GM23338 (cell line): Measurements from ENCODE around the gene AKR1B1. TPM values are rescaled to one million over a fixed set of nuclear protein-coding genes. Genes with fewer than 3 reads are reported as not detected.

ENCODE experiments used
- ATAC-seq: fragments of 200-7000 bp; cut with Tn5 transposase; 3 replicates; pipeline ENCODE4 v1.9.1; 2020
- DNase-seq: peaks from one replicate; pipeline ENCODE4 v3.0.0-alpha.2; 2015; ENCODE audit warnings: low spot score
- H2AFZ ChIP-seq: fragments of 200-600 bp; sonication (generic); 2 replicates; pipeline ENCODE4 v1.8.0; 2016; ENCODE audit warnings: antibody characterized with exemption, mild to moderate bottlenecking, moderate library complexity
- H3F3A ChIP-seq: fragments of 200-600 bp; sonication (generic); replicated peaks from 2 replicates; pipeline ENCODE4 v1.8.0; 2017; ENCODE audit warnings: antibody characterized with exemption, mixed run types, low read depth
- H3K27ac ChIP-seq: fragments of 200-600 bp; sonication (generic); 2 replicates; pipeline ENCODE4 v1.6.1; 2016; ENCODE audit warnings: low read depth
- H3K27me3 ChIP-seq: fragments of 200-600 bp; sonication (generic); 2 replicates; pipeline ENCODE4 v1.8.0; 2016; ENCODE audit warnings: mild to moderate bottlenecking, mixed run types, moderate library complexity; ENCODE audit not compliant: insufficient read depth
- H3K36me3 ChIP-seq: fragments of 200-600 bp; sonication (generic); 2 replicates; pipeline ENCODE4 v1.8.0; 2016; ENCODE audit warnings: mild to moderate bottlenecking; ENCODE audit not compliant: insufficient read depth
- H3K4me1 ChIP-seq: fragments of 200-600 bp; sonication (generic); 2 replicates; pipeline ENCODE4 v1.8.0; 2016; ENCODE audit warnings: mild to moderate bottlenecking, moderate library complexity; ENCODE audit not compliant: insufficient read depth
- H3K4me2 ChIP-seq: fragments of 200-600 bp; sonication (generic); 2 replicates; pipeline ENCODE4 v1.7.1; 2017; ENCODE audit warnings: mixed run types
- H3K4me3 ChIP-seq: fragments of 200-600 bp; sonication (generic); 2 replicates; pipeline ENCODE4 v1.6.1; 2016; ENCODE audit warnings: mixed run types
- H3K79me2 ChIP-seq: fragments of 200-600 bp; sonication (generic); replicated peaks from 2 replicates; pipeline ENCODE4 v1.8.0; 2017; ENCODE audit warnings: mild to moderate bottlenecking; ENCODE audit not compliant: insufficient read depth
- H3K9me2 ChIP-seq: fragments of 200-600 bp; sonication (generic); 2 replicates; pipeline ENCODE4 v1.8.0; 2017; ENCODE audit not compliant: insufficient read depth
- H4K20me1 ChIP-seq: fragments of 200-600 bp; sonication (generic); replicated peaks from 2 replicates; pipeline ENCODE4 v1.8.0; 2017; ENCODE audit warnings: mild to moderate bottlenecking; ENCODE audit not compliant: insufficient read depth
- H3K27ac Mint-ChIP-seq: 2 replicates; pipeline ENCODE4 v1.8.0; 2020; ENCODE audit warnings: inconsistent platforms, mild to moderate bottlenecking, moderate library complexity, mixed read lengths
- H3K27me3 Mint-ChIP-seq: 3 replicates; pipeline ENCODE4 v1.8.0; 2022; ENCODE audit warnings: low read depth, mild to moderate bottlenecking, moderate library complexity, mixed read lengths, inconsistent platforms; ENCODE audit not compliant: insufficient read depth, poor library complexity
- H3K36me3 Mint-ChIP-seq: 3 replicates; pipeline ENCODE4 v1.8.0; 2021; ENCODE audit warnings: low read depth, mild to moderate bottlenecking, inconsistent platforms, moderate library complexity, mixed read lengths
- H3K4me1 Mint-ChIP-seq: 3 replicates; pipeline ENCODE4 v1.8.0; 2020; ENCODE audit warnings: mild to moderate bottlenecking, inconsistent platforms, mixed read lengths
- H3K4me3 Mint-ChIP-seq: 3 replicates; pipeline ENCODE4 v1.8.0; 2021; ENCODE audit warnings: moderate library complexity, mild to moderate bottlenecking, inconsistent platforms, mixed read lengths
- H3K9me3 Mint-ChIP-seq: 3 replicates; pipeline ENCODE4 v1.8.0; 2020; ENCODE audit warnings: moderate library complexity, mild to moderate bottlenecking, inconsistent platforms, mixed read lengths
- EZH2 ChIP-seq: fragments of 200-600 bp; sonication (generic); IDR thresholded peaks from one replicate; pipeline ENCODE4 v1.8.0; 2017; ENCODE audit warnings: antibody characterized with exemption, mild to moderate bottlenecking, low read depth; ENCODE audit not compliant: unreplicated experiment
- JUNB ChIP-seq: IDR thresholded peaks from one replicate; pipeline ENCODE4 v1.6.1; 2016; ENCODE audit warnings: antibody characterized with exemption; ENCODE audit not compliant: unreplicated experiment
- NANOG ChIP-seq: IDR thresholded peaks from 2 replicates; pipeline ENCODE4 v1.6.1; 2016; ENCODE audit warnings: antibody characterized with exemption, borderline replicate concordance
- POLR2AphosphoS5 ChIP-seq: IDR thresholded peaks from 2 replicates; pipeline ENCODE4 v1.6.1; 2016; ENCODE audit warnings: antibody characterized with exemption, low read depth
- ZNF331 ChIP-seq: fragments of 250-450 bp; sonication (Bioruptor Pico); IDR thresholded peaks from 2 replicates; pipeline ENCODE4 v1.5.0; 2020; ENCODE audit warnings: low read depth, mild to moderate bottlenecking, moderate library complexity
- polyA plus RNA-seq: library from polyadenylated mRNA; unstranded; fragments of >200 nt; fragmentation: Nextera tagmentation; extraction: Ambion mirVana; gene quantifications from 2 replicates; pipeline ENCODE4 v1.2.1, GENCODE V29; 2016
- total RNA-seq: library from RNA; depleted of rRNA; stranded (reverse); fragments of >200 nt; shearing (Covaris generic); gene quantifications from 2 replicates; pipeline ENCODE4 v1.2.3, GENCODE V29; 2014
- TF ChIP-seq, protein P1 (sequence below): IDR thresholded peaks from 2 replicates; pipeline ENCODE4 v1.6.1; 2016; ENCODE audit warnings: antibody characterized with exemption
- TF ChIP-seq, protein P2 (sequence below): IDR thresholded peaks from one replicate; pipeline ENCODE4 v1.6.1; 2018; ENCODE audit warnings: antibody characterized with exemption; ENCODE audit not compliant: unreplicated experiment
- TF ChIP-seq, protein P3 (sequence below), 2 experiments: fragments of 200-600 bp in 1 of 2; sonication (generic) in 1 of 2; conservative IDR thresholded peaks; 2 replicates each; pipeline versions ENCODE4 v1.5.1 to v1.6.1; 2016 to 2017; ENCODE audit warnings: antibody characterized with exemption in 2 of 2, low read depth in 2 of 2, mild to moderate bottlenecking in 2 of 2, moderate library complexity in 1 of 2

The AKR1B1 gene
- total and polyA plus RNA-seq, 2 experiments from 2014 or later = 132 to 154 TPM

DNA sequence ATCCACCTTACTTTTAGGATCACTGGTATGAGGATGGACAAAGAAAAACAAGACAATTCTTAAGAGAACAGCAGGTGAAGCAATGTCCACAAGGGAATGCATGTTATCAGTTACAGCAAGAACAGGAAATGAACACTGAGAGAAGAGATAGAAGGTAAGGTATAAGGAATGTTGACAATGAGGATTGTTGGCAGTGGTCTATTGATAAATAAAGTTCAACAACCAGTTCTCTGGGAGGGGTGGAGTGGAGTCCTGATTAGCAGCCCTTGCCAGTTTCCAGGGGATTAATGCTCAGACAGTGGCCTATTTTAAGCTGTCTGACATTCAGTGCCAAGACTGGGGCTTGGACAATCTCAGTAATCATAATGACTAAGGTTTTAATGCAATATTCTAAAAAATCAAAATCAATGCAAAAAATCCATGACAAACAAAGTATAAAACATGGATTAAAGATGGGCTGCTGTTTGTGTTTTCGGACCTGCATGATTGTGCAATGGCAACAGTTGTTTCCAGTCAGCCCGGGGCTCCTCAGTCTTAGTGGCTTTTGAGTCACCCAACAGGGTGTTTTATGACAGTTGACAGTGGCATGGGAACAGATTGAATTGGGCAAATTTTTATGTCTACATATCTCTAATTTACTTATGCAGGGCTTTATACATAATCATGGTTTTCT lies 13.8 kb upstream of the AKR1B1 start:
- no peak for TF ChIP-seq EZH2
- no peak for TF ChIP-seq POLR2AphosphoS5
- no peak for TF ChIP-seq ZNF331
- TF ChIP-seq, protein P1, sequence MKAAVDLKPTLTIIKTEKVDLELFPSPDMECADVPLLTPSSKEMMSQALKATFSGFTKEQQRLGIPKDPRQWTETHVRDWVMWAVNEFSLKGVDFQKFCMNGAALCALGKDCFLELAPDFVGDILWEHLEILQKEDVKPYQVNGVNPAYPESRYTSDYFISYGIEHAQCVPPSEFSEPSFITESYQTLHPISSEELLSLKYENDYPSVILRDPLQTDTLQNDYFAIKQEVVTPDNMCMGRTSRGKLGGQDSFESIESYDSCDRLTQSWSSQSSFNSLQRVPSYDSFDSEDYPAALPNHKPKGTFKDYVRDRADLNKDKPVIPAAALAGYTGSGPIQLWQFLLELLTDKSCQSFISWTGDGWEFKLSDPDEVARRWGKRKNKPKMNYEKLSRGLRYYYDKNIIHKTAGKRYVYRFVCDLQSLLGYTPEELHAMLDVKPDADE = no peak
- TF ChIP-seq JUNB = no peak
- DNase-seq = no peak
- Histone ChIP-seq H3K36me3 (no peaks in the 10 kb centered on the region), H3K9me2 (no peaks in the 10 kb centered on the region), H3K4me3 (no peak overlapping the region), H2AFZ (no peak overlapping the region), H3K27ac (no peak overlapping the region), H3K4me2 (no peak overlapping the region), H3F3A (no peaks in the 10 kb centered on the region), H3K79me2 (no peaks in the 10 kb centered on the region), H3K27me3 (no peaks in the 10 kb centered on the region), H4K20me1 (no peaks in the 10 kb centered on the region), H3K4me1 (no peaks in the 10 kb centered on the region)
- ATAC-seq = no peak
- no peaks in the 10 kb centered on the region for H3K36me3 Mint-ChIP-seq
- no peaks in the 10 kb centered on the region for H3K9me3 Mint-ChIP-seq
- peaks cover 4% of the 10 kb centered on the region; the same call in 2 of the 3 replicates for H3K4me1 Mint-ChIP-seq
- H3K27ac Mint-ChIP-seq = no peak overlapping the region
- no peaks in the 10 kb centered on the region for H3K27me3 Mint-ChIP-seq
- no peak overlapping the region for H3K4me3 Mint-ChIP-seq

DNA sequence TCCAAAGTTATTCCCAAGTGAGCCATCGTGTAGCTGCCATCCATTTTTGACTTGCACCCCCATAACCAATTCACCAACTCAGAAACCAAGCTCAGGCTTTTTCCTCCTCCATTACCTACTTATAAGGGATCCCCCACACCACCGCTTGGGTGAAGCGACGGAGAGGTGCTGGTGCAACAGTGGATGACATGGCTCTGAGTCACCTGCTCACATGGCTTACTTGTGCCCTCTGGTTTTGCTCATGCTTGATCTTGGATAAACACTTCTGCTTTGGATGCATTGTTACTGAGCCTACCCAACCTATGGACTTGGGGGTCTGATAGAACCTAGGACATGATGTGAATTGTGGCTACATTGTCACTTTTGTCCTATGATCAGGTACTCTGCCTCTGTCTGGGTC lies 12.0 kb upstream of the AKR1B1 start:
- no peak overlapping the region for H3K4me3 Mint-ChIP-seq
- TF ChIP-seq, protein P2, sequence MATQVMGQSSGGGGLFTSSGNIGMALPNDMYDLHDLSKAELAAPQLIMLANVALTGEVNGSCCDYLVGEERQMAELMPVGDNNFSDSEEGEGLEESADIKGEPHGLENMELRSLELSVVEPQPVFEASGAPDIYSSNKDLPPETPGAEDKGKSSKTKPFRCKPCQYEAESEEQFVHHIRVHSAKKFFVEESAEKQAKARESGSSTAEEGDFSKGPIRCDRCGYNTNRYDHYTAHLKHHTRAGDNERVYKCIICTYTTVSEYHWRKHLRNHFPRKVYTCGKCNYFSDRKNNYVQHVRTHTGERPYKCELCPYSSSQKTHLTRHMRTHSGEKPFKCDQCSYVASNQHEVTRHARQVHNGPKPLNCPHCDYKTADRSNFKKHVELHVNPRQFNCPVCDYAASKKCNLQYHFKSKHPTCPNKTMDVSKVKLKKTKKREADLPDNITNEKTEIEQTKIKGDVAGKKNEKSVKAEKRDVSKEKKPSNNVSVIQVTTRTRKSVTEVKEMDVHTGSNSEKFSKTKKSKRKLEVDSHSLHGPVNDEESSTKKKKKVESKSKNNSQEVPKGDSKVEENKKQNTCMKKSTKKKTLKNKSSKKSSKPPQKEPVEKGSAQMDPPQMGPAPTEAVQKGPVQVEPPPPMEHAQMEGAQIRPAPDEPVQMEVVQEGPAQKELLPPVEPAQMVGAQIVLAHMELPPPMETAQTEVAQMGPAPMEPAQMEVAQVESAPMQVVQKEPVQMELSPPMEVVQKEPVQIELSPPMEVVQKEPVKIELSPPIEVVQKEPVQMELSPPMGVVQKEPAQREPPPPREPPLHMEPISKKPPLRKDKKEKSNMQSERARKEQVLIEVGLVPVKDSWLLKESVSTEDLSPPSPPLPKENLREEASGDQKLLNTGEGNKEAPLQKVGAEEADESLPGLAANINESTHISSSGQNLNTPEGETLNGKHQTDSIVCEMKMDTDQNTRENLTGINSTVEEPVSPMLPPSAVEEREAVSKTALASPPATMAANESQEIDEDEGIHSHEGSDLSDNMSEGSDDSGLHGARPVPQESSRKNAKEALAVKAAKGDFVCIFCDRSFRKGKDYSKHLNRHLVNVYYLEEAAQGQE = no peak
- TF ChIP-seq POLR2AphosphoS5 (no peak), NANOG (no peak), EZH2 (no peak)
- TF ChIP-seq, protein P1 = no peak
- TF ChIP-seq, protein P3, sequence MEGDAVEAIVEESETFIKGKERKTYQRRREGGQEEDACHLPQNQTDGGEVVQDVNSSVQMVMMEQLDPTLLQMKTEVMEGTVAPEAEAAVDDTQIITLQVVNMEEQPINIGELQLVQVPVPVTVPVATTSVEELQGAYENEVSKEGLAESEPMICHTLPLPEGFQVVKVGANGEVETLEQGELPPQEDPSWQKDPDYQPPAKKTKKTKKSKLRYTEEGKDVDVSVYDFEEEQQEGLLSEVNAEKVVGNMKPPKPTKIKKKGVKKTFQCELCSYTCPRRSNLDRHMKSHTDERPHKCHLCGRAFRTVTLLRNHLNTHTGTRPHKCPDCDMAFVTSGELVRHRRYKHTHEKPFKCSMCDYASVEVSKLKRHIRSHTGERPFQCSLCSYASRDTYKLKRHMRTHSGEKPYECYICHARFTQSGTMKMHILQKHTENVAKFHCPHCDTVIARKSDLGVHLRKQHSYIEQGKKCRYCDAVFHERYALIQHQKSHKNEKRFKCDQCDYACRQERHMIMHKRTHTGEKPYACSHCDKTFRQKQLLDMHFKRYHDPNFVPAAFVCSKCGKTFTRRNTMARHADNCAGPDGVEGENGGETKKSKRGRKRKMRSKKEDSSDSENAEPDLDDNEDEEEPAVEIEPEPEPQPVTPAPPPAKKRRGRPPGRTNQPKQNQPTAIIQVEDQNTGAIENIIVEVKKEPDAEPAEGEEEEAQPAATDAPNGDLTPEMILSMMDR (conservative IDR thresholded peaks at IDR 0.05; ENCODE audit: low read depth in 2 of 2) = no peak

More for the DNA sequence above, 12.0 kb upstream of the AKR1B1 start:
- no peak for DNase-seq
- H3K36me3 Mint-ChIP-seq = no peaks in the 10 kb centered on the region
- Histone ChIP-seq H4K20me1 (no peaks in the 10 kb centered on the region), H3K4me1 (no peaks in the 10 kb centered on the region), H3K9me2 (no peaks in the 10 kb centered on the region), H3K4me3 (no peak overlapping the region), H3K27ac (no peak overlapping the region), H3K36me3 (no peaks in the 10 kb centered on the region), H3K27me3 (no peaks in the 10 kb centered on the region), H3K79me2 (no peaks in the 10 kb centered on the region), H3F3A (no peaks in the 10 kb centered on the region), H3K4me2 (no peak overlapping the region), H2AFZ (no peak overlapping the region)
- H3K27ac Mint-ChIP-seq = no peak overlapping the region
- no peaks in the 10 kb centered on the region for H3K27me3 Mint-ChIP-seq
- no peak for ATAC-seq
- H3K4me1 Mint-ChIP-seq = peaks cover 4% of the 10 kb centered on the region; the same call in 2 of the 3 replicates
- no peaks in the 10 kb centered on the region for H3K9me3 Mint-ChIP-seq
